Stomach (tissue), 9 donors: ENCODE data around the gene FLRT2. TPM values are rescaled to one million over a fixed set of nuclear protein-coding genes. Genes with fewer than 3 reads are reported as not detected.

Experiments used
- DNase-seq, 2 donors: peaks; one replicate each; pipeline versions ENCODE4 v3.0.0 to v3.0.0-alpha.2; 2013 to 2019
- H3K27ac ChIP-seq, 5 donors: fragments of 200-600 bp in 4 of 5; sonication (generic) in 4 of 5; one replicate each; pipeline ENCODE4 v1.5.1; 2013 to 2019; ENCODE audit warnings: mild to moderate bottlenecking in 1 of 5, moderate library complexity in 1 of 5
- H3K27me3 ChIP-seq, 3 donors: fragments of 200-600 bp; sonication (generic); one replicate each; pipeline ENCODE4 v1.5.1; 2017 to 2019; ENCODE audit warnings: mixed run types in 1 of 3
- H3K36me3 ChIP-seq, 4 donors: fragments of 200-600 bp; sonication (generic); 1 replicate in 3 of 4; 2 replicates in 1 of 4; pipeline ENCODE4 v1.5.1; 2016 to 2019
- H3K4me1 ChIP-seq, 4 donors: fragments of 200-600 bp; sonication (generic); one replicate each; pipeline ENCODE4 v1.5.1; 2016 to 2019
- H3K4me3 ChIP-seq, 4 donors: fragments of 200-600 bp; sonication (generic) in 3 of 4; one replicate each; pipeline ENCODE4 v1.5.1; 2016 to 2019; ENCODE audit warnings: mild to moderate bottlenecking in 1 of 4
- H3K9me3 ChIP-seq, 4 donors: fragments of 200-600 bp; sonication (generic); one replicate each; pipeline ENCODE4 v1.5.1; 2016 to 2019
- EP300 ChIP-seq: sonication (generic); formaldehyde crosslinking; IDR thresholded peaks from one replicate; pipeline ENCODE4 v1.6.1; 2017; ENCODE audit warnings: antibody characterized with exemption
- POLR2A ChIP-seq, 4 donors: fragments of 450-650 bp; IDR thresholded peaks; one replicate each; pipeline ENCODE4 v1.6.1; 2016; ENCODE audit warnings: antibody characterized with exemption in 4 of 4, control low read depth in 2 of 4, mild to moderate bottlenecking in 1 of 4, moderate library complexity in 1 of 4
- POLR2AphosphoS5 ChIP-seq, 3 donors: sonication (generic); formaldehyde crosslinking; IDR thresholded peaks; one replicate each; pipeline ENCODE4 v1.6.1; 2016; ENCODE audit warnings: antibody characterized with exemption in 3 of 3
- WGBS, 5 donors: extraction: QIAGEN DNeasy Blood & Tissue Kit in 3 of 5; methylation state at CpG; one replicate each; pipeline versions ENCODE4 v1.1.5 to v1.1.7; 2013 to 2018; 5-methylcytosine and 5-hydroxymethylcytosine counted together
- intact Hi-C: fragments of 100-400 bp; cut with DNase I; formaldehyde crosslinking; loops from one replicate; pipeline ENCODE4 v1.15.1; 2023; ENCODE audit warnings: low total_unique reads
- polyA plus RNA-seq, 3 donors: library from polyadenylated mRNA; stranded (reverse); fragments of 200-250 nt; gene quantifications; one replicate each; pipeline ENCODE4 v1.2.3, GENCODE V29; 2013
- total RNA-seq, 5 donors: library from RNA; depleted of rRNA; stranded (reverse); fragments of >200 nt; gene quantifications; one replicate each; pipeline versions ENCODE4 v1.1.0 to v1.2.3, GENCODE V29; 2014 to 2016
- TF ChIP-seq, protein P1 (sequence below), 7 experiments: fragments of 450-650 bp in 4 of 7; fragments of 200-600 bp in 3 of 7; sonication (generic) in 3 of 7; IDR thresholded peaks; one replicate each; pipeline ENCODE4 v1.5.1; 2016 to 2019; ENCODE audit warnings: antibody characterized with exemption in 7 of 7, control low read depth in 2 of 7, mild to moderate bottlenecking in 1 of 7
- donor health status: healthy with polysubstance abuse.
- donor health status: Bipolar disorder and iron deficiency.
- donor health status: healthy.

Gene FLRT2
- total and polyA plus RNA-seq, 8 donors: 0.45 to 34.1 (median 1.2) TPM

GRCh38 chr14:85660243-85660922 lies 130.4 kb downstream of the FLRT2 start:
- intact Hi-C loops: no loop called here
- H3K27me3 ChIP-seq: no peaks in the 10 kb centered on the region
- TF ChIP-seq POLR2A (IDR thresholded peaks at IDR 0.05): no peak
- TF ChIP-seq POLR2AphosphoS5 (IDR thresholded peaks at IDR 0.05): no peak
- TF ChIP-seq, protein P1, sequence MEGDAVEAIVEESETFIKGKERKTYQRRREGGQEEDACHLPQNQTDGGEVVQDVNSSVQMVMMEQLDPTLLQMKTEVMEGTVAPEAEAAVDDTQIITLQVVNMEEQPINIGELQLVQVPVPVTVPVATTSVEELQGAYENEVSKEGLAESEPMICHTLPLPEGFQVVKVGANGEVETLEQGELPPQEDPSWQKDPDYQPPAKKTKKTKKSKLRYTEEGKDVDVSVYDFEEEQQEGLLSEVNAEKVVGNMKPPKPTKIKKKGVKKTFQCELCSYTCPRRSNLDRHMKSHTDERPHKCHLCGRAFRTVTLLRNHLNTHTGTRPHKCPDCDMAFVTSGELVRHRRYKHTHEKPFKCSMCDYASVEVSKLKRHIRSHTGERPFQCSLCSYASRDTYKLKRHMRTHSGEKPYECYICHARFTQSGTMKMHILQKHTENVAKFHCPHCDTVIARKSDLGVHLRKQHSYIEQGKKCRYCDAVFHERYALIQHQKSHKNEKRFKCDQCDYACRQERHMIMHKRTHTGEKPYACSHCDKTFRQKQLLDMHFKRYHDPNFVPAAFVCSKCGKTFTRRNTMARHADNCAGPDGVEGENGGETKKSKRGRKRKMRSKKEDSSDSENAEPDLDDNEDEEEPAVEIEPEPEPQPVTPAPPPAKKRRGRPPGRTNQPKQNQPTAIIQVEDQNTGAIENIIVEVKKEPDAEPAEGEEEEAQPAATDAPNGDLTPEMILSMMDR (IDR thresholded peaks at IDR 0.05): no peak
- no peak for TF ChIP-seq EP300
- no peaks in the 10 kb centered on the region for H3K36me3 ChIP-seq
- no peaks in the 10 kb centered on the region for H3K9me3 ChIP-seq
- no peak overlapping the region for H3K27ac ChIP-seq
- H3K4me1 ChIP-seq: no peaks in the 10 kb centered on the region
- no peak for DNase-seq
- 59 to 78% (median 69%) methylated on average over 2 of the region's 2 CpGs for WGBS, 5 donors
- H3K4me3 ChIP-seq: no peak overlapping the region

GRCh38 chr14:85662096-85662495 lies 132.2 kb downstream of the FLRT2 start:
- TF ChIP-seq, protein P1 (IDR thresholded peaks at IDR 0.05): no peak
- TF ChIP-seq EP300 (no peak), POLR2AphosphoS5 (IDR thresholded peaks at IDR 0.05) (no peak), POLR2A (IDR thresholded peaks at IDR 0.05) (no peak)
- intact Hi-C loops: no loop called here
- H3K36me3 ChIP-seq: no peaks in the 10 kb centered on the region
- H3K4me1 ChIP-seq: no peaks in the 10 kb centered on the region
- WGBS, 5 donors: 32 to 51% (median 43%) methylated on average over 9 of the region's 9 CpGs
- H3K9me3 ChIP-seq: no peaks in the 10 kb centered on the region
- no peaks in the 10 kb centered on the region for H3K27me3 ChIP-seq
- H3K27ac ChIP-seq: no peak overlapping the region
- H3K4me3 ChIP-seq: no peak overlapping the region
- DNase-seq: no peak

- intact Hi-C loops: no loop called here
- WGBS, 5 donors: 56 to 66% (median 64%) methylated on average over 2 of the region's 2 CpGs
Observed at GRCh38 chr14:85663256-85663655, 133.3 kb downstream of the FLRT2 start.

GRCh38 chr14:85663667-85664066 lies 133.7 kb downstream of the FLRT2 start:
- intact Hi-C loops: no loop called here
- no peaks in the 10 kb centered on the region for H3K27me3 ChIP-seq

More at GRCh38 chr14:85663256-85663655, 133.3 kb downstream of the FLRT2 start:
- no peaks in the 10 kb centered on the region for H3K36me3 ChIP-seq
- no peak overlapping the region for H3K4me3 ChIP-seq
- TF ChIP-seq, protein P1 (IDR thresholded peaks at IDR 0.05): no peak
- TF ChIP-seq EP300 (no peak), POLR2A (IDR thresholded peaks at IDR 0.05) (no peak), POLR2AphosphoS5 (IDR thresholded peaks at IDR 0.05) (no peak)
- no peaks in the 10 kb centered on the region for H3K4me1 ChIP-seq
- H3K27ac ChIP-seq: no peak overlapping the region
- H3K27me3 ChIP-seq: no peaks in the 10 kb centered on the region
- H3K9me3 ChIP-seq: no peaks in the 10 kb centered on the region
- DNase-seq: no peak

More at GRCh38 chr14:85663667-85664066, 133.7 kb downstream of the FLRT2 start:
- no peak overlapping the region for H3K27ac ChIP-seq
- H3K4me1 ChIP-seq: no peaks in the 10 kb centered on the region
- TF ChIP-seq, protein P1 (IDR thresholded peaks at IDR 0.05): no peak
- TF ChIP-seq POLR2AphosphoS5 (IDR thresholded peaks at IDR 0.05) (no peak), POLR2A (IDR thresholded peaks at IDR 0.05) (no peak), EP300 (no peak)
- no peak for DNase-seq
- no peak overlapping the region for H3K4me3 ChIP-seq
- H3K36me3 ChIP-seq: no peaks in the 10 kb centered on the region
- no peaks in the 10 kb centered on the region for H3K9me3 ChIP-seq
